RWPE2 (cell line): ENCODE data around the gene TEX52.
"Not testable (repeated sequence)": the region's sequence is repeated elsewhere in the genome, so short reads cannot be mapped to it uniquely, and the experiment has no call there.

ENCODE experiments used
- ATAC-seq: fragments of 200-7000 bp; cut with Tn5 transposase; 3 replicates; pipeline ENCODE4 v1.9.1; 2021; ENCODE audit warnings: low read depth
- DNase-seq: peaks from one replicate; pipeline ENCODE4 v3.0.0-alpha.2; 2020; ENCODE audit warnings: low spot score
- H3K27ac ChIP-seq: fragments of 450-650 bp; 2 replicates; pipeline ENCODE4 v1.5.1; 2017; ENCODE audit warnings: mild to moderate bottlenecking; ENCODE audit not compliant: poor library complexity, severe bottlenecking
- H3K27me3 ChIP-seq: fragments of 250-450 bp; sonication (Bioruptor Pico); 2 replicates; pipeline ENCODE4 v1.5.1; 2021; ENCODE audit warnings: mild to moderate bottlenecking, moderate library complexity; ENCODE audit not compliant: insufficient read depth, poor library complexity, severe bottlenecking
- H3K36me3 ChIP-seq: fragments of 250-450 bp; sonication (Bioruptor Pico); 2 replicates; pipeline ENCODE4 v1.5.1; 2020; ENCODE audit warnings: low read depth, mild to moderate bottlenecking, moderate library complexity
- H3K4me1 ChIP-seq: fragments of 250-450 bp; sonication (Bioruptor Pico); 2 replicates; pipeline ENCODE4 v1.5.1; 2021; ENCODE audit warnings: mild to moderate bottlenecking, moderate library complexity; ENCODE audit not compliant: insufficient read depth, poor library complexity, severe bottlenecking
- H3K4me3 ChIP-seq: fragments of 250-450 bp; sonication (Bioruptor Pico); 2 replicates; pipeline ENCODE4 v1.5.1; 2021; ENCODE audit warnings: mild to moderate bottlenecking, moderate library complexity; ENCODE audit not compliant: severe bottlenecking
- H3K9me3 ChIP-seq: fragments of 250-450 bp; sonication (Bioruptor Pico); 2 replicates; pipeline ENCODE4 v1.5.1; 2021; ENCODE audit warnings: mild to moderate bottlenecking, moderate library complexity; ENCODE audit not compliant: severe bottlenecking
- CTCF ChIP-seq: fragments of 450-650 bp; IDR thresholded peaks from one replicate; pipeline ENCODE4 v1.5.1; 2017; ENCODE audit warnings: mild to moderate bottlenecking, moderate library complexity; ENCODE audit not compliant: poor library complexity, severe bottlenecking

Gene TEX52

GRCh38 chr12:2864198-2864597 is 7.4 kb upstream of the TEX52 start:
- no peak for ATAC-seq
- Histone ChIP-seq H3K27ac (no peak overlapping the region), H3K27me3 (no peaks in the 10 kb centered on the region), H3K4me3 (no peak overlapping the region), H3K36me3 (peaks cover 96% of the 10 kb centered on the region), H3K4me1 (no peaks in the 10 kb centered on the region), H3K9me3 (no peaks in the 10 kb centered on the region)
- no peak for DNase-seq
- TF ChIP-seq CTCF = no peak

GRCh38 chr12:2863402-2863801 is 6.6 kb upstream of the TEX52 start:
- H3K4me3 ChIP-seq, H3K27ac ChIP-seq, H3K27me3 ChIP-seq, ATAC-seq, DNase-seq, H3K9me3 ChIP-seq, H3K4me1 ChIP-seq: not testable (repeated sequence)
- H3K36me3 ChIP-seq = peaks cover 94% of the 10 kb centered on the region

GRCh38 chr12:2862876-2863275 is 6.0 kb upstream of the TEX52 start:
- DNase-seq (no peak), ATAC-seq (no peak)
- H3K36me3 ChIP-seq = peaks cover 94% of the 10 kb centered on the region
- H3K27ac ChIP-seq = no peak overlapping the region
- no peak overlapping the region for H3K4me3 ChIP-seq
- no peaks in the 10 kb centered on the region for H3K9me3 ChIP-seq
- H3K4me1 ChIP-seq = no peaks in the 10 kb centered on the region
- no peaks in the 10 kb centered on the region for H3K27me3 ChIP-seq
- no peak for TF ChIP-seq CTCF

GRCh38 chr12:2860170-2860569 is 3.3 kb upstream of the TEX52 start:
- H3K4me1 ChIP-seq = no peaks in the 10 kb centered on the region

GRCh38 chr12:2858944-2859421 is 2.1 kb upstream of the TEX52 start:
- H3K27ac ChIP-seq = no peak overlapping the region
- H3K4me3 ChIP-seq = no peak overlapping the region
- no peak for TF ChIP-seq CTCF
- H3K36me3 ChIP-seq = peaks cover 60% of the 10 kb centered on the region
- ATAC-seq = no peak
- no peak for DNase-seq
- H3K27me3 ChIP-seq = no peaks in the 10 kb centered on the region
- no peaks in the 10 kb centered on the region for H3K9me3 ChIP-seq
- no peaks in the 10 kb centered on the region for H3K4me1 ChIP-seq

More at GRCh38 chr12:2860170-2860569, 3.3 kb upstream of the TEX52 start:
- Histone ChIP-seq H3K4me3 (no peak overlapping the region), H3K27ac (no peak overlapping the region), H3K27me3 (no peaks in the 10 kb centered on the region), H3K9me3 (no peaks in the 10 kb centered on the region), H3K36me3 (peaks cover 72% of the 10 kb centered on the region)
- ATAC-seq (no peak), DNase-seq (no peak)
- no peak for TF ChIP-seq CTCF
